Skin epidermis (tissue), 12 donors: ENCODE results near the gene DOCK4.
A peak's percentile ranks its signal among the peaks of the same experiment; 100 is the strongest.

Source experiments
- H3K27ac ChIP-seq, 21 experiments: fragments of 200-600 bp; sonication (generic) in 11 of 21; one replicate each; pipeline ENCODE4 v1.5.0; 2020; ENCODE audit warnings: mild to moderate bottlenecking in 3 of 21, inconsistent platforms in 2 of 21, moderate library complexity in 2 of 21
- H3K4me3 ChIP-seq, 7 experiments: fragments of 200-600 bp; sonication (generic) in 2 of 7; one replicate each; pipeline ENCODE4 v1.5.0; 2020; ENCODE audit warnings: inconsistent platforms in 2 of 7, mild to moderate bottlenecking in 2 of 7, moderate library complexity in 1 of 7

DOCK4 gene

DNA sequence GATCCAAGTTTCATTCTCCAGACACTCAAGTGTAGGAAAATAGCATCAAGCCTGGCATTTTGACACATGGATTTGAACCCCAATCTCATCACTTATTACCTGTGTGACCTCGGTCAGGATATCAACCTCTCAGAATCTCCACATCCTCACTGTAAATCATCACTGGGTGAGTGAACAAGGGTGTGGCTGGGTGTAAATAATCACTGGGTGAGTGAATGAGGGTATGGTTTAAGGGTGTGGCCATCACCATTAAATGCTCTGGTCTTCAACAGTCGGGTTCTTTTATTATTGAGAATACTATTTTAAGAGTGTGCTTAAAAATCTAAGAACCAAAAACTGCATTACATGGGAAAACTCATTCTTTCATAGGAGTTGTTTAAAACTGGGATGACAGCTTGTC, 200.1 kb downstream of the DOCK4 start:
- H3K27ac ChIP-seq = no peak overlapping the region
- no peak overlapping the region for H3K4me3 ChIP-seq

DNA sequence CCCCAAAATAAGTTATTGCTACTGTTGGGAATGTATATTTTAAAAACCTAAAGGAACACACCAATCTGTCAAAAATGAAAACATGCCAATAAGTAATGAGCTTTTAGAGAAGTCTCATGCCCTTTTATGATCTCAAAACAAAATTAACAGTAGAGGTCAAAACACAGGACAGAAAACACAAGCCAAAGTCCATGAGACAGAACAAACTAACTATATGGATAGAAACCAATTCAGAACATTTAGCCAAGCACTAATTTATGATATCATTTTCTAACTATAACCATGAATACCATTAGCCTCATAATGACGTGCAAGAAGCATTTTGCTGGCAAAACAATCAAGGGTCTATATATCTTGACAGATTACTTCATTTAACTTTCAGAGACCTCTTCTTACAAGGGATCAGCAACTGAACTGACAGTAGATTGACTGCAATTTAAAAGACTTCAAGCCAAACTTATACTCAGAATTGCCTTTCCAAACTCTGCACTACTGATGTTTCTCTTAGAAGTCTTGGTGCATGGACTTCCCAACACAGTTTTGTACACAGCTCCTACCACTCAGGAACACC, 200.9 kb downstream of the DOCK4 start:
- no peak overlapping the region for H3K27ac ChIP-seq
- H3K4me3 ChIP-seq = no peak overlapping the region

DNA sequence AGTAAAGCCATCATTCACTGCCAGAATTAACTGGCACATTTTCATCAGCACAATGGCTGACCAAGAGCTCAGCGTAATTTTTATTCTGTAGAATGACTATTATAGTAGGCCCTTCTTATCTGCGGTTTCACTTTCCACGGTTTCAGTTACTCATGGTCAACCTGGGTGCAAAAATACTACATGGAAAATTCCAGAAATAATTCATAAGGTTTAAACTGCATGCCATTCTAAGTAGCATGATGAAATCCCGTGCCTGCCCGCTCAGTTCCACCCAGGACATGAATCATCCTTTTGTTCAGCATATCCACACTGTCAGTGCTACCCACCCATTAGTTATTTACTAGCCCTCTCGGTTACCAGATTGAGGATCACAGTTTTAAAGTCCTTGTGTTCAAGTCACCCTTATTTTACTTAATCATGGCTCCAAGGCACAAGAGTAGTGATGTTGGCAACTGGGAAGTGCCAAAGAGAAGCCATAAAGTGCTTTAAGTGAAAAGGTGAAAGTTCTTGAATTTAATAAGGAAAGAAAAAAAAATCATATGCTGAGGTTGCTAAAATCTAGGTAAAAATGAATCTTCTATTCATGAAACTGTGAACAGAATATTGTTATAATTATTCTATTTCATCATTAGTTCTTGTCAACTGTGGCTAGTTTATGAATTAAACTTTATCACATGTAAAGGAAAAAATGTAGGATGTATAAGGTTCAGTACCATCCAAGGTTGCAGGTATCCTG, 204.9 kb downstream of the DOCK4 start:
- Histone ChIP-seq H3K27ac (no peak overlapping the region), H3K4me3 (no peak overlapping the region)

DNA sequence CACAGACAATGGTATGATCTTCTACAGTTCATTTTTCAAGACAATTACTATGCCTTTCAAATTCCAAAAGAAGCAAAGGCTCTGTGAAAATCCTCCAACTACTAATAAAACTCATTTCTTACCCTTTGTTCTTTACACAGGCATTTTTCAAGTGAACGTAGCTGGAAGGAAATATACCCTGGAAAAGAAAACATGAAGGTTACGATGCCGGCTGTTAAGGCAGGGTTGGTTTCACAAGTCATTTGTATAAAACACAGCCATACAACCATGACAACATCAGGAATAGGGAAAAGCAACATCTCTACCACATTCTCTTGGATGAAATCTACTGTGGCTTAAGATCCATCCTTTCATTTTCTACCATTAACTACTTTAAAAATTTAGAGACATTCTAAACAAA, 207.9 kb downstream of the DOCK4 start:
- no peak overlapping the region for H3K4me3 ChIP-seq
- no peak overlapping the region for H3K27ac ChIP-seq

DNA sequence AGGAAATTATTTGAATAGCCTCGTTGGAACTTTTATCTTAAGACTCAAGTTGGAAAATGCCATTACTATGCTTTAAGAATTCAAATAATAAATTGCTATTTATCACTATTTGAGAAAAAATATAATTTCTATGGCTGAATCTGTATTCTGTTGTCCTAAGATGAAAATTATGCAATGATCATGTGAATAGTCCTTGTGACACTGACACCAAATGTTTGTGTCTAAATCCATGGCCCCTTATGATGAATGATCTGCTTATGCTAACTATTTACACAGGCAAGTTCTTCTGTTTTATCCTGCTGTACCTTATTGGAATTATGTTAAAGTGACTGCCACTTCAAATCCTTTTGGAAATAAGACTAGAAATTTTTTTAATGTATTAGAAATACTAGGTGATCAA, 208.7 kb downstream of the DOCK4 start:
- Histone ChIP-seq H3K4me3 (no peak overlapping the region), H3K27ac (no peak overlapping the region)

DNA sequence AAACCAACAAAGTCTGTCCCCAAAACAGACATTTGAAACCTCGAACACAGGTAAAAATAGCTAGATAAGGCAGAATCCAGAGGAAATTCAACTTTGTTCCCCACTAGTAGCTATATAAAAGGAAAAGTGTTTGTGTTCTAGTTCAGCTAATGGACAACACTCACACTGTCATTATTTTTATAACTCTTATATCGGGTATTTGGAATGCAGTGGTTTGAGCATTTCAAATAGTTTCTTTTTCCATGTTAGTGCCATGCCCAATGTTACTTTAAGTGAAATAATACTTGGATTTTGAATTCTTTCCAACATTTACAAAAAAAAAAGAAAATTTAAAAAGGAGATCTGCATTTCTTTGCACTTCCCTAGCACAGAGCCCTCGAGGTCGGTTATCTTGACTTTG, 213.6 kb downstream of the DOCK4 start:
- Histone ChIP-seq H3K27ac (no peak overlapping the region), H3K4me3 (no peak overlapping the region)

DNA sequence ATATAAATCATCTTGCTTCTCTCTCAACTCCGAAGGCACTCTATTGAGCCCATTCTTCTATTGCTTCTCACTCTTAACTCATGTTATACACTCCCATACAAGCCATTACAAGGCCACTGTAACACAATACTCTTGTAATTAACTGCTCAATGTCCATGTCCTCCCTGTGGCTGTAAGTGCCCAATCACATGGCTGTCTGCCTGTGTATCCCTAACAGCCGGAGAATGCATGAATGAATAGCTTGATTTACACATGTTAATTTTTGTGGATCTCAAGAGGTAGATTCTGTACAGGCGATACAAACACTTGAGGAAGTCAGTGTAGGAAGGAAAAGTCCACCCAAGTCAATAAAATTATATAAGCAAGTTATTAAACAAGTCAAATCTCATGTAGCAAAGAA, 215.6 kb downstream of the DOCK4 start:
- Histone ChIP-seq H3K4me3 (no peak overlapping the region), H3K27ac (no peak overlapping the region)

DNA sequence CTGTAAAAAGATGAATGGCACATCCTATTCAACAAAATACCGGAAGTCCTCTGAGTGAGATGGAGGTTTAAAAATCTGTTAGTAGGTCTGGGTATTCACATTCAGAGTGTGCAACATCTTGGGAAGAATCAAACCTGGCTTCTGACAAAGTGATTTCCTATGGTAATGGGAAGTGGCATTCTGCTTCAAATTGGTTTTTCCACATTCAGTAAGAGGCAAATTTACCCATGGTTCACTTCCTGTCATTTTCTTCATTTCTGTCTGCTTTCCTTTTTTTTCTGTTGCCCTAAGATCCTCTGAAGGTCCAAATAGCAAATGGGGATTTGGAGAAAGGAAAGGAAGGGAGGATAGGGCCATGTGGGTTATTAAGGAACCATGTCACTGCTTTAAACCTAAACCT, 218.3 kb downstream of the DOCK4 start:
- Histone ChIP-seq H3K27ac (peak overlapping the region in 6 of 21 experiments; percentile 8 to 63 (median 35)), H3K4me3 (no peak overlapping the region)

DNA sequence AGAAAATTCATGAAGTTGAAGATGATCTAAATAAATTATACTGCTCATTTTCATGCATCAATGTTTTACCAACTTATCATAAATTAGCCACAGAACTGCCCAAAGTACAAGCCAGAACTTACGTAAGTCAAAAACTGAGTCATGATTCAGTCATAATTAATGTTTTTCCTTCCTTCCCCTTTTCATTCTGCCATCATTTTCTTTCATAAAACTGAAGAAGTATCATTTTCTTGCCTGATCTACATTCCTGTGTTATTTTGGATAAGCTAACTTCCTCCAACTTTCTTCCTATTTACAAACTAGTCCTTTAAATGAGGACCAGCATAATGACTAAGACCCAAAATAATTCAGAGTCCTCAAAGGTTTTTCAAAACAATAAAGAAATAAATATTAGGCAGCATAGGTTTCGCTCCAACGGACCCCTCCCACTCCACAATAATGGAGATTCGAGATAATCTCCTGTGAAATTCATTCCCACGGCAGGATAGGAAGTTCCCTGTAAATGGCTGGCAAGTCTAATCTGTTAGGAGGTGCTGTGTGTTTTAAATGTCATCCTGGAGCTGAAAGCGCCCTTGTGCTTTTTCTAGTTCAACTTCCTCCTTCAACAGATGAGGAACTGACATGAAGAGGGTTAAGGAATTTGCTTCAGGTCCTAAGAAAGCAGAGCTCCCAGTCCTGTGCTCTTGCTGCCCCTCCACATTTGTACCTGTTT, 218.9 kb downstream of the DOCK4 start:
- Histone ChIP-seq H3K27ac (peak overlapping the region in 10 of 21 experiments; percentile 1 to 63 (median 24)), H3K4me3 (no peak overlapping the region)

DNA sequence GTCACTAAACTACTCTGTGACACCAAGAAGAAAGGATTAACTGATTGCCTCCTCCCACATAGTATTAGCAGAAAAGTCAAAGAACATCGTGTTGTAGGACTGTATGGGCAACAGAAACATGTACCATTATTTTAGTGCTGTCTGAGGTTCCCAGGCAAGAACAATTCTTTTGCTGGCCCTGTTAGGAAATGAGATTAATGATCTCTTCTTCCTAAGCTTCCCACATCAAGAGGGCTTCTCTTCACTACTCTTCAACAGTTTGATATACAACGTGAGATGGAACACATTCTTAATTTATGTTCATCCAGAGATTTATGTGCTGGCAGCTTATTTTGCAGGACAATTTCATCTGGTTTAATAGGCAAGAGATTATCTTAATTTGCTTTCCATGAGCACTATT, 219.6 kb downstream of the DOCK4 start:
- H3K27ac ChIP-seq = peak overlapping the region in 3 of 21 experiments; percentile 8 to 32 (median 13)
- no peak overlapping the region for H3K4me3 ChIP-seq

DNA sequence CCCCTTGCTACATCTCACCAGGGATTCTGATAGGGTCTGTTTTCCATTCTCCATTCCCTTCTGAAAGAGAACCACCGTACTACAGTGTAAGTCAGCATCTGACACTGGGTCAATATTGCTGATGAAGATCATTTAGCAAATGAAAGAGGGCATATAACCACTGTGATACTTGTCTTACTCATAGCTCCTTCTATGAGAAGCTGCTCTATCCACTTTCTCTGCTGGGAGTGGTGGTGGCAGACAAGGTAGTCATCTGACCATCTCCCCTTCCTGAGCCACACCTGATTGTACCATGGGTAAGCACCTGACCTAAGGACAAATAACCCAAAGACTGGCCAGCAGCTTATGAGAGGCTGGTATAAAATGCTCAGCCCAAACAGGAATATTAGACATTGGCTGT, 220.4 kb downstream of the DOCK4 start:
- Histone ChIP-seq H3K4me3 (no peak overlapping the region), H3K27ac (no peak overlapping the region)

DNA sequence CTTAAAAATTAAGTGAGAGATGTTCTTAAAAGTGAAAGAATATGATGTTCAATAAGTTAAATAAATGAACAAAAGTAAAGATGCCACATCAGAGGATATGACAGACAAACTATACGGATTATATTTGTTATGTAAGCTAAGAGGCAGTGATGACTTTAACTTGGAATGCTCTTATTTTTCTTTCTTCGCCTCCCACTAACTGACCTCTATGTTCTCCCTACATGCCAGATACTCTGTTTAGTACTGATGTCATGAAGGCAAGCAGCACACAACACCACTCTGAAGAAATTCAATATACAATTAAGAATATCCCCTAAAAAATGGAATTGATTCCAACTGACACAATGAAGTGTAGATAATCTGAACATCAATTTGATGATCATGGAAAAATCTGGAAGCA, 223.4 kb downstream of the DOCK4 start:
- H3K4me3 ChIP-seq = no peak overlapping the region
- H3K27ac ChIP-seq = no peak overlapping the region

DNA sequence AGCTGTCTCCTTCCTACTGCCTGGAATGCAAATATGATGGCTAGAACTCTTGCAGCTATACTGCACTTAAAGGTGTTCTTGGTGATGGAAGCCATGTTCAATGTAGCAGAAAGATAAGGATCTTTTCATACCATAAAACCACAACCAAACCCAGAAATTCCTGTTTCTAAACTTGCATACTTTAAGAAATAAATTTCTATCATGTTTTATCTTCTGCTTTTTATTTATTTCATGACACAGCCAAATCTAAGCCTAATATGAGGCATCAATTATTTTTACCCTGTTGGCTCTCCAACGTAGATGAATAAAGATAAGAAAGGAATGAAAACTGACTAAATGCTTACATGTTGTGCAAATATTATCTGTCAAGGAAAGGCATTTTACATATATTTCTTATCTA, 224.1 kb downstream of the DOCK4 start:
- no peak overlapping the region for H3K4me3 ChIP-seq
- no peak overlapping the region for H3K27ac ChIP-seq

DNA sequence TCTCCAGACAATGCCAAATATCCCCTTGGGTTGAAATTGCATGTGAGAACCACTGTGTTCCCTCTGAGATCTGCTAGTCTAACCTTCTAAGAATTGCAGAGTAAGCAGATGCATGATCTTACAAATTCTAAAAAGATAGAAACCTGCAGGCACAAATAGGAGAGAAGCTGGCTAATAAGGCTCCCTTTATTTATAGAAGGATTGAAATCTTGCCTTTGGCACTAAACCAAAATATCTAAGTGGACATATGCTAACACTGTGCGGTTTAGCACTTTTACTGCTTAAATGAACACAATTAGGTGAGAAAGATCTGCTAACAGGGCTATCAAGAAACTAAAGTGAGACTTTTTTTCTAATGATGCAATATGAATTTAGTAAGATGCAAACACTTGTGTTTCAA, 225.5 kb downstream of the DOCK4 start:
- no peak overlapping the region for H3K27ac ChIP-seq
- H3K4me3 ChIP-seq = no peak overlapping the region

DNA sequence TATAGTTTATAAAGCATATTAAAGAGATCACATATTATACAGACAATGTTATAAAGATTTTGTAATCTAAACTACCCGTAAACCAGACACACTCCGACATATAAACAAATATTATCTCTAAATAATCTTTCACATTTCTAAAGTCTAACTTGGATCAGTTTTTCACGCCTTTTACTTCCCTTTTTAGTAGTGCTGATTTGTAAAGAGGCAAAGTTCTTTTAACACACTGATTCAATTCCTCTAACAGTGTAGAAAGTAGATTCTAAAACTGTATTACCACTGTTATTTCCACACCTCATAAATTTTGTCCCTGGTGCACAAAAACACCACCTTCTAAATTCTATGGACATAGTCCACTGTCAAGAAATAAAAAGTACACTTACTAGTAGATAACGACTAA, 230.9 kb downstream of the DOCK4 start:
- Histone ChIP-seq H3K27ac (no peak overlapping the region), H3K4me3 (no peak overlapping the region)

DNA sequence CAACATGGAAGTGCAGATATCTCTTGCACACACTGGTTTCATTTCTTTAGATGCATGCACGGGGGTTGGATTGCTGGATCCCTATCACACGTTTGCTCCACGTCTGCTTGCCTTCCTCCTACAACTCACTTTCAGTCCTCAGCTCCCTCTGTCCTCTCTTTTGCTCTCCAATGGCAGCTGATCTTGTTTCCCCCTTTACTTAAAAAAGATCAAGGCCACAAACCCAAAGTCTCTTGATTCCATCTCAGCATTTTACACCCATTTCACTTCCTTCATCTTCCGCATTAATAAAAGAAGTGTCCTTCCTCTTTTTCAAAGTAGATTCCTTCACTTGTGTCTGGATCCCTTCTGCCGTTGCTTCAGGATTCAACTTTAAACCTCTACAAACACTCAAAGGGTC, 245.2 kb downstream of the DOCK4 start:
- Histone ChIP-seq H3K27ac (no peak overlapping the region), H3K4me3 (no peak overlapping the region)

DNA sequence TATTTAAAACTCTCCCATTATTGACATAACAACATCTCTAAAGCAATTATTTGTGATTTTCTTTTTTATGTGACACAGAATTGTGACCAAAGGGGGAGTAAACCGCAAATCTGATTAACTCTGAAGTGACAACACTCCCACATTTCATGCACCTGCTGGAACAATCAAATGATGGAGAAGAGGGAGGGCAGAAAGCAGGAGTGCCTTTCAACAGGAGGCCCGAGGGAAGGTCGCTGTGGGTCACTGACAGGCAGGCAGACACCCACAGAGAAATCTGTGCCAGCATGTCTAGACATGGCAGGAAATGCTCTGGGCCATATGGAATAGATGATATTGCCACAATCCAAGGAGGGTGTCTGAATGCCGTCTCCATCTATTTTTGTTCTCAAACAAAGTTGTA, 247.3 kb downstream of the DOCK4 start:
- Histone ChIP-seq H3K27ac (no peak overlapping the region), H3K4me3 (no peak overlapping the region)

DNA sequence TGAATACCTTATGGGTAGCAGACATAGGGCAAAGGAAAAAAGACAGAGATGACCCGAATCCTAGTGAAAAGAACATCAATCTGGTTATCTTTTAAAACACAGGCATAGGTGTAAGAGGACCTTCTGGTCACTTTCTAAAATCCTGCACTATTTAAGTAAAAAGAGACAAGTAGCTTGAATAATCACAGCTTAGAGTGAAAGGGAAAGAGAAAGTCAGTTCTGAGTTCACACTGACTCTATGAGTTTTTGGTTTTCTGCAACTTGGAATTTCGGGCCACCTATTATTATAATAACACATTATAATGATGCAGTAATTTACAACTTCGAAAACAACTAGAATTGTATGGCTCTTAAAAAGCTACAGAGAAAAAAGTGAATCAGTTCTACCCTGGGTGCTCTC, 247.8 kb downstream of the DOCK4 start:
- H3K4me3 ChIP-seq = no peak overlapping the region
- H3K27ac ChIP-seq = no peak overlapping the region

DNA sequence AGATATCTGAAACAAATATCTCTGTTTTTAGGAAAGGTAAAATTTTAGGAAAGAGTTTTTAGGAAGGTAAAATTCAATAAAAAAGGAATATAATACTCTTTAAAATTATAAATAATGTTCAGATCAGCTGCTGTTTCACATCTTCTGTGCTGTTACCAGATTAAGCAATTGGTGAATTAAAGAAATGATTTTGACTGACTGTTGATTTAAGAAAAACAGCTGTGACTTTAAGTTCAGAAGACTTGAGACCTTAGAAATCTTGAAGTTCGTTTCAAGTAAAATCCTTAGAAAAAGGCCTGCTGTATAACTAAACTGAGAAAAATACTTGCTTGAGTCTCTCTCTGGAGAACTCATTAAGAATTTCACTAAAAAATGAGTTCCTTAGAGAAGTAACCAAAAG, 250.6 kb downstream of the DOCK4 start:
- peak overlapping the region in 2 of 21 experiments; percentile 4 to 33 for H3K27ac ChIP-seq

DNA sequence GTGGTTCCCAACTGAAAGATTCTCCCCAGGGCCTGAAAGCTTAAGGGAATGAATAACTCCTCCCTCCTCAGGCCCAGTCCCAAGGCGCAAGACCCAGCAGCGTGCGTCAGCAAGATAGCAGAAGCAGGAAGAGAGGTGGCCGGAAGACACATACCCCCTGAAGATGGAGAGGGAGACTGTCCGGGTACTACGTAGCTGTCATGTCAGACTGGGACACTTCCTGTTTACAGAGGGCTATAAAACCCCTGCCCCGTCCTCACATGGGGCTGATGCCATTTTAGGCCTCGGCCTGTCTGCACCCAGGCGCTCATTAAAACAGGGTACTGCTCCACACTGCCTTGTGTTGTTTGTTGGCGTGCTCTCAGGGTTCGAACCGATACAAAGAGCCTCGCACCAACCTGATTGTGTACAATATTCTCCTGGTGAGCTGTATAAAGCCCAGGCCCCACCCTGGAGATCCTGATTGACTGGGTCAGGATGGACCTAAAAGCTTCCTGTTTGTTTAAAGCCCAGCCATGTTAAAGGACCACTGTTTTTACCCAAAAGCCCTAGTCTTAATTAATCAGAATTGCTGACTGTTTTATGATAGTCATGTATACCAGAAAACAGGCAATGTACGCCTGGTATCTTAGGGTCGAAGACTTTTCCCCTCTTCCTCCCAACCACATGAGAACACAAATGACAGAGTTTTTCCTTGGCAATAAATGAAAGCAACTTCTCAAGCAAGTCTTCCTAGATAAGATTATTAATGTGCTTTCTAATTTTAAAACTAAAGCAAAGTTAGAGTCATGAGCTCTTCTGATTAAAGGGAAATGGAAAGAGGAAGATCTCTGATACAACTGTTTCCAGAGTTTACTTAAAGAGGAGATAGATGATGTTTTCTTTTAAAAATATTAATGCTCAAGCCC, 251.5 kb downstream of the DOCK4 start:
- no peak overlapping the region for H3K4me3 ChIP-seq
- H3K27ac ChIP-seq = peak overlapping the region in 9 of 21 experiments; percentile 1 to 49 (median 19)

More for the DNA sequence above, 250.6 kb downstream of the DOCK4 start:
- H3K4me3 ChIP-seq = no peak overlapping the region
